HEK293 (cell line): ENCODE measurements around the gene CDSN.

Experiments
- CTCF ChIA-PET: fragments of 350-600 bp; formaldehyde crosslinking; extraction: SDS; loops from one replicate; lab custom pipeline; 2021; ENCODE audit warnings: antibody characterized with exemption; lab: Yijun Ruan, JAX
- POLR2A ChIA-PET: fragments of 300-600 bp; formaldehyde crosslinking; extraction: SDS; loops from one replicate; lab custom pipeline; 2020; ENCODE audit warnings: antibody characterized with exemption, inconsistent platforms; lab: Yijun Ruan, JAX
- H3K27ac ChIP-seq: fragments of 200-500 bp; sonication (Bioruptor generic); 2 replicates; pipeline ENCODE4 v1.5.1; 2014; ENCODE audit warnings: low read depth, low read length, control low read depth, inconsistent platforms; ENCODE audit errors: extremely low read depth
- H3K36me3 ChIP-seq, 2 experiments: fragments of 200-500 bp in 1 of 2; sonication (Bioruptor generic) in 1 of 2; 1 replicate in 1 of 2; 2 replicates in 1 of 2; pipeline ENCODE4 v1.5.1; 2014 to 2017; ENCODE audit warnings: inconsistent platforms in 2 of 2, low read length in 2 of 2; ENCODE audit not compliant: control insufficient read depth in 2 of 2, insufficient read depth in 1 of 2
- H3K4me1 ChIP-seq: fragments of 200-500 bp; sonication (Bioruptor generic); 2 replicates; pipeline ENCODE4 v1.5.1; 2014; ENCODE audit warnings: mild to moderate bottlenecking, low read length, inconsistent platforms; ENCODE audit not compliant: control insufficient read depth, insufficient read depth
- H3K4me3 ChIP-seq: 2 replicates; pipeline ENCODE4 v1.5.1; 2011; ENCODE audit warnings: low read depth, mild to moderate bottlenecking, control low read depth, low read length, moderate library complexity
- H3K9me3 ChIP-seq: fragments of 200-500 bp; sonication (Bioruptor generic); 2 replicates; pipeline ENCODE4 v1.5.1; 2014; ENCODE audit warnings: low read depth, low read length, inconsistent platforms; ENCODE audit not compliant: control insufficient read depth, insufficient read depth
- INSM2 ChIP-seq: fragments of 450-650 bp; formaldehyde crosslinking; IDR thresholded peaks from 2 replicates; pipeline ENCODE4 v1.5.1; 2016; ENCODE audit warnings: missing biosample characterization, missing genetic modification characterization
- KLF16 ChIP-seq: fragments of 450-650 bp; formaldehyde crosslinking; IDR thresholded peaks from 2 replicates; pipeline ENCODE4 v1.5.1; 2017; ENCODE audit warnings: missing biosample characterization, missing genetic modification characterization
- MZF1 ChIP-seq: fragments of 450-650 bp; formaldehyde crosslinking; IDR thresholded peaks from 2 replicates; pipeline ENCODE4 v1.5.1; 2017; ENCODE audit warnings: missing biosample characterization, missing genetic modification characterization, borderline replicate concordance
- SCRT2 ChIP-seq: fragments of 450-650 bp; formaldehyde crosslinking; IDR thresholded peaks from 2 replicates; pipeline ENCODE4 v1.5.1; 2016; ENCODE audit warnings: missing biosample characterization, missing genetic modification characterization
- SP7 ChIP-seq: fragments of 450-650 bp; formaldehyde crosslinking; IDR thresholded peaks from 2 replicates; pipeline ENCODE4 v1.5.1; 2016; ENCODE audit warnings: missing biosample characterization, missing genetic modification characterization
- TRIM28 ChIP-seq: IDR thresholded peaks from 2 replicates; pipeline ENCODE4 v1.6.1; 2011; ENCODE audit warnings: low read length, control low read depth, borderline replicate concordance
- ZEB2 ChIP-seq: fragments of 450-650 bp; formaldehyde crosslinking; IDR thresholded peaks from 2 replicates; pipeline ENCODE4 v1.5.1; 2016; ENCODE audit warnings: missing biosample characterization, missing genetic modification characterization
- ZNF112 ChIP-seq: fragments of 450-650 bp; formaldehyde crosslinking; IDR thresholded peaks from 2 replicates; pipeline ENCODE4 v1.5.0; 2017; ENCODE audit warnings: missing biosample characterization, missing genetic modification characterization
- ZNF114 ChIP-seq: fragments of 450-650 bp; formaldehyde crosslinking; IDR thresholded peaks from 2 replicates; pipeline ENCODE4 v1.5.0; 2017; ENCODE audit warnings: missing biosample characterization, missing genetic modification characterization
- ZNF140 ChIP-seq: fragments of 450-650 bp; formaldehyde crosslinking; IDR thresholded peaks from 2 replicates; pipeline ENCODE4 v1.5.1; 2016; ENCODE audit warnings: missing biosample characterization, missing genetic modification characterization
- ZNF157 ChIP-seq: fragments of 450-650 bp; formaldehyde crosslinking; IDR thresholded peaks from 2 replicates; pipeline ENCODE4 v1.5.1; 2016; ENCODE audit warnings: missing biosample characterization, missing genetic modification characterization
- ZNF18 ChIP-seq: fragments of 450-650 bp; formaldehyde crosslinking; IDR thresholded peaks from 2 replicates; pipeline ENCODE4 v1.5.1; 2016; ENCODE audit warnings: missing biosample characterization, missing genetic modification characterization
- ZNF184 ChIP-seq: fragments of 450-650 bp; IDR thresholded peaks from 2 replicates; pipeline ENCODE4 v1.5.1; 2018; ENCODE audit warnings: missing biosample characterization, mild to moderate bottlenecking, missing genetic modification characterization
- ZNF2 ChIP-seq: fragments of 450-650 bp; formaldehyde crosslinking; IDR thresholded peaks from 2 replicates; pipeline ENCODE4 v1.5.1; 2016; ENCODE audit warnings: missing biosample characterization, missing genetic modification characterization
- ZNF221 ChIP-seq: fragments of 450-650 bp; formaldehyde crosslinking; IDR thresholded peaks from 2 replicates; pipeline ENCODE4 v1.5.1; 2017; ENCODE audit warnings: missing biosample characterization, missing genetic modification characterization, borderline replicate concordance
- ZNF239 ChIP-seq: fragments of 450-650 bp; formaldehyde crosslinking; IDR thresholded peaks from 2 replicates; pipeline ENCODE4 v1.5.1; 2016; ENCODE audit warnings: missing biosample characterization, missing genetic modification characterization
- ZNF274 ChIP-seq, 2 experiments: fragments of 200-500 bp in 1 of 2; fragments of 450-650 bp in 1 of 2; sonication (Bioruptor generic) in 1 of 2; formaldehyde crosslinking in 1 of 2; IDR thresholded peaks; 2 replicates each; pipeline versions ENCODE4 v1.5.1 to v1.6.1; 2014 to 2016; ENCODE audit warnings: borderline replicate concordance in 1 of 2, inconsistent platforms in 1 of 2, low read length in 1 of 2, missing biosample characterization in 1 of 2, missing genetic modification characterization in 1 of 2
- ZNF366 ChIP-seq: fragments of 450-650 bp; formaldehyde crosslinking; conservative IDR thresholded peaks from 2 replicates; pipeline ENCODE4 v1.5.1; 2016; ENCODE audit warnings: missing biosample characterization, missing genetic modification characterization
- ZNF391 ChIP-seq: fragments of 450-650 bp; formaldehyde crosslinking; IDR thresholded peaks from 2 replicates; pipeline ENCODE4 v1.5.1; 2016; ENCODE audit warnings: low read depth, missing biosample characterization, missing genetic modification characterization, borderline replicate concordance
- ZNF473 ChIP-seq: fragments of 450-650 bp; formaldehyde crosslinking; IDR thresholded peaks from 2 replicates; pipeline ENCODE4 v1.5.1; 2017; ENCODE audit warnings: missing biosample characterization, missing genetic modification characterization
- ZNF530 ChIP-seq: fragments of 450-650 bp; formaldehyde crosslinking; IDR thresholded peaks from 2 replicates; pipeline ENCODE4 v1.5.1; 2016; ENCODE audit warnings: low read depth, missing biosample characterization, missing genetic modification characterization
- ZNF585B ChIP-seq: fragments of 450-650 bp; formaldehyde crosslinking; IDR thresholded peaks from 2 replicates; pipeline ENCODE4 v1.5.1; 2016; ENCODE audit warnings: missing biosample characterization, missing genetic modification characterization
- ZNF600 ChIP-seq: fragments of 450-650 bp; formaldehyde crosslinking; IDR thresholded peaks from 2 replicates; pipeline ENCODE4 v1.5.1; 2016; ENCODE audit warnings: missing biosample characterization, missing genetic modification characterization
- ZNF658 ChIP-seq: fragments of 450-650 bp; formaldehyde crosslinking; IDR thresholded peaks from 2 replicates; pipeline ENCODE4; 2016; ENCODE audit warnings: missing biosample characterization, missing genetic modification characterization
- ZNF664 ChIP-seq: fragments of 450-650 bp; formaldehyde crosslinking; IDR thresholded peaks from 2 replicates; pipeline ENCODE4 v1.5.1; 2016; ENCODE audit warnings: missing biosample characterization, missing genetic modification characterization
- ZNF791 ChIP-seq: fragments of 450-650 bp; formaldehyde crosslinking; IDR thresholded peaks from 2 replicates; pipeline ENCODE4 v1.5.1; 2016; ENCODE audit warnings: missing biosample characterization, missing genetic modification characterization
- ZNF830 ChIP-seq: fragments of 450-650 bp; IDR thresholded peaks from 2 replicates; pipeline ENCODE4 v1.5.0; 2018; ENCODE audit warnings: missing biosample characterization, missing genetic modification characterization, low read depth, mild to moderate bottlenecking, moderate library complexity
- ZXDB ChIP-seq: fragments of 450-650 bp; formaldehyde crosslinking; IDR thresholded peaks from 2 replicates; pipeline ENCODE4 v1.5.1; 2016; ENCODE audit warnings: missing biosample characterization, missing genetic modification characterization
- TF ChIP-seq, protein P1 (sequence below): fragments of 450-650 bp; formaldehyde crosslinking; IDR thresholded peaks from 2 replicates; pipeline ENCODE4 v1.5.1; 2017; ENCODE audit warnings: missing biosample characterization, missing genetic modification characterization

The CDSN gene

DNA sequence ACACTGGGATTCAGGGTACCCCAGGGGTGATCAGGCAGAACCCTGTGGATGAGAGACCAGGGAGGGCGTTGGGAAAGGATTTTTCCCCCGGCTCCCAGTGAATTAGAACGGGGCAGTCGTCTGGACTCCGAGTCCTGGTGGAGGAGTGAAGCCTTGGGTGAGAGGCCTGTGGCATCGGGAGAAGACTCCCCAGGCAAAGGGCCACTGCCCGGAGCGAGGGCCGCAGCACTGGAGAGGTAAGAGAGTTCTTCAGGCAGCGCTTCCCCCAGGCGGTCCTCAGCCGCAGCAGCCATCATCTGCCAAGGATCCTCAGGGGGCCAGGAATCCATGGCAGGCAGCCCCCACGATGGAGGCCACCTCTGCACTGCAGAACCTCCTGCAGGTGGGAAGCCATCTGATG, 8.5 kb downstream of the CDSN start:
- ChIA-PET CTCF (interaction anchor here (0.8 to 8.3 kb wide), 4 partner anchors 9 to 143 kb away, joined by 3 to 60 read pairs (median 4); no protein-coding TSS in a partner anchor), POLR2A (no interaction called here)
- H3K9me3 ChIP-seq, result no peaks in the 10 kb centered on the region
- TF ChIP-seq SCRT2 (tag by site-specific recombination) (no peak), ZNF112 (tag by site-specific recombination) (no peak), ZNF18 (tag by site-specific recombination) (no peak), ZNF530 (no peak), ZNF664 (tag by site-specific recombination) (no peak), TRIM28 (no peak), ZNF830 (tag by site-specific recombination) (no peak), ZNF184 (tag by site-specific recombination) (no peak), ZNF366 (tag by site-specific recombination) (no peak), ZNF473 (tag by site-specific recombination) (no peak)
- H3K27ac ChIP-seq, result no peak overlapping the region
- no peaks in the 10 kb centered on the region for H3K36me3 ChIP-seq
- peaks cover 7% of the 10 kb centered on the region for H3K4me1 ChIP-seq
- no peak overlapping the region for H3K4me3 ChIP-seq

GRCh38 chr6:31110825-31111582, 9.2 kb downstream of the CDSN start:
- no peaks in the 10 kb centered on the region for H3K9me3 ChIP-seq
- H3K27ac ChIP-seq, result no peak overlapping the region
- CTCF ChIA-PET, result interaction anchor here (0.8 to 1.8 kb wide), 8 partner anchors 9 to 256 kb away, joined by 3 to 6 read pairs (median 4); no protein-coding TSS in a partner anchor
- H3K4me3 ChIP-seq, result no peak overlapping the region
- no peaks in the 10 kb centered on the region for H3K36me3 ChIP-seq
- no peak for TF ChIP-seq ZNF140
- TF ChIP-seq, all 188 proteins: peak for 0
- POLR2A ChIA-PET, result no interaction called here
- peaks cover 7% of the 10 kb centered on the region for H3K4me1 ChIP-seq

GRCh38 chr6:31107052-31107451, 13.2 kb downstream of the CDSN start:
- CTCF ChIA-PET, result no interaction called here

More at GRCh38 chr6:31107052-31107451, 13.2 kb downstream of the CDSN start:
- no peak overlapping the region for H3K4me3 ChIP-seq
- POLR2A ChIA-PET, result no interaction called here
- no peak overlapping the region for H3K27ac ChIP-seq
- no peaks in the 10 kb centered on the region; a peak in 1 of 3 replicates for H3K36me3 ChIP-seq
- TF ChIP-seq, protein P1, sequence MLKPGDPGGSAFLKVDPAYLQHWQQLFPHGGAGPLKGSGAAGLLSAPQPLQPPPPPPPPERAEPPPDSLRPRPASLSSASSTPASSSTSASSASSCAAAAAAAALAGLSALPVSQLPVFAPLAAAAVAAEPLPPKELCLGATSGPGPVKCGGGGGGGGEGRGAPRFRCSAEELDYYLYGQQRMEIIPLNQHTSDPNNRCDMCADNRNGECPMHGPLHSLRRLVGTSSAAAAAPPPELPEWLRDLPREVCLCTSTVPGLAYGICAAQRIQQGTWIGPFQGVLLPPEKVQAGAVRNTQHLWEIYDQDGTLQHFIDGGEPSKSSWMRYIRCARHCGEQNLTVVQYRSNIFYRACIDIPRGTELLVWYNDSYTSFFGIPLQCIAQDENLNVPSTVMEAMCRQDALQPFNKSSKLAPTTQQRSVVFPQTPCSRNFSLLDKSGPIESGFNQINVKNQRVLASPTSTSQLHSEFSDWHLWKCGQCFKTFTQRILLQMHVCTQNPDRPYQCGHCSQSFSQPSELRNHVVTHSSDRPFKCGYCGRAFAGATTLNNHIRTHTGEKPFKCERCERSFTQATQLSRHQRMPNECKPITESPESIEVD, result no peak
- TF ChIP-seq ZNF658 (no peak), ZNF600 (tag by site-specific recombination) (no peak), ZNF274 (IDR thresholded peaks at IDR 0.05; ENCODE audit: low read length) (no peak), ZNF274 (tag by site-specific recombination; IDR thresholded peaks at IDR 0.05; ENCODE audit: borderline replicate concordance) (no peak), ZNF366 (tag by site-specific recombination) (no peak), ZNF114 (tag by site-specific recombination) (no peak), ZNF239 (no peak), MZF1 (tag by site-specific recombination) (no peak), ZNF391 (tag by site-specific recombination) (no peak), ZXDB (tag by site-specific recombination) (no peak), KLF16 (tag by site-specific recombination) (no peak), ZNF791 (tag by site-specific recombination) (no peak), SP7 (tag by site-specific recombination) (no peak), INSM2 (no peak), ZNF473 (tag by site-specific recombination) (no peak), ZNF2 (tag by site-specific recombination) (no peak), ZNF157 (no peak), ZNF221 (tag by site-specific recombination) (no peak), ZEB2 (no peak), ZNF585B (tag by site-specific recombination) (no peak)
- no peaks in the 10 kb centered on the region for H3K4me1 ChIP-seq
- no peaks in the 10 kb centered on the region for H3K9me3 ChIP-seq
